ENCODE measurements around the gene ALK.
"Not testable (repeated sequence)": the region's sequence is repeated elsewhere in the genome, so short reads cannot be mapped to it uniquely, and the experiment has no call there.

The ALK gene

GRCh38 chr2:29761278-29761677 lies 160.1 kb downstream of the ALK start:
- H3K9ac ChIP-seq (ENCODE audit: insufficient read length, low read depth), result no peak overlapping the region
- no peaks in the 10 kb centered on the region for H3K4me1 ChIP-seq (ENCODE audit: insufficient read depth, insufficient read length)
- TF ChIP-seq SUZ12 (IDR thresholded peaks at IDR 0.05; ENCODE audit: extremely low read depth, insufficient read depth, insufficient read length) (no peak), ZNF274 (IDR thresholded peaks at IDR 0.05; ENCODE audit: low read depth, low read length) (no peak), YY1 (IDR thresholded peaks at IDR 0.05; ENCODE audit: insufficient read depth, insufficient read length) (no peak)
- H3K9me3 ChIP-seq (ENCODE audit: insufficient read depth, low read length), result no peaks in the 10 kb centered on the region
- DNase-seq (ENCODE audit: low read depth, low spot score), result no peak
- H3K36me3 ChIP-seq (ENCODE audit: insufficient read depth, insufficient read length, low read length), result no peaks in the 10 kb centered on the region
- H3K27me3 ChIP-seq (ENCODE audit: insufficient read depth, insufficient read length), result no peaks in the 10 kb centered on the region
- H3K4me3 ChIP-seq (ENCODE audit: insufficient read length, low read depth), result no peak overlapping the region

- no peak overlapping the region for H3K9ac ChIP-seq (ENCODE audit: insufficient read length, low read depth)
Measured at GRCh38 chr2:29760008-29760407, 161.4 kb downstream of the ALK start.

GRCh38 chr2:29759360-29759759 lies 162.0 kb downstream of the ALK start:
- Histone ChIP-seq H3K4me3 (ENCODE audit: insufficient read length, low read depth) (no peak overlapping the region), H3K9me3 (ENCODE audit: insufficient read depth, low read length) (no peaks in the 10 kb centered on the region), H3K9ac (ENCODE audit: insufficient read length, low read depth) (no peak overlapping the region), H3K4me1 (ENCODE audit: insufficient read depth, insufficient read length) (no peaks in the 10 kb centered on the region), H3K36me3 (ENCODE audit: insufficient read depth, insufficient read length, low read length) (no peaks in the 10 kb centered on the region), H3K27me3 (ENCODE audit: insufficient read depth, insufficient read length) (no peaks in the 10 kb centered on the region)
- TF ChIP-seq ZNF274 (IDR thresholded peaks at IDR 0.05; ENCODE audit: low read depth, low read length) (no peak), YY1 (IDR thresholded peaks at IDR 0.05; ENCODE audit: insufficient read depth, insufficient read length) (no peak), SUZ12 (IDR thresholded peaks at IDR 0.05; ENCODE audit: extremely low read depth, insufficient read depth, insufficient read length) (no peak)
- DNase-seq (ENCODE audit: low read depth, low spot score), result no peak

More at GRCh38 chr2:29760008-29760407, 161.4 kb downstream of the ALK start:
- Histone ChIP-seq H3K9me3 (ENCODE audit: insufficient read depth, low read length) (no peaks in the 10 kb centered on the region), H3K4me3 (ENCODE audit: insufficient read length, low read depth) (no peak overlapping the region), H3K36me3 (ENCODE audit: insufficient read depth, insufficient read length, low read length) (no peaks in the 10 kb centered on the region), H3K27me3 (ENCODE audit: insufficient read depth, insufficient read length) (no peaks in the 10 kb centered on the region), H3K4me1 (ENCODE audit: insufficient read depth, insufficient read length) (no peaks in the 10 kb centered on the region)
- TF ChIP-seq ZNF274 (IDR thresholded peaks at IDR 0.05; ENCODE audit: low read depth, low read length) (no peak), YY1 (IDR thresholded peaks at IDR 0.05; ENCODE audit: insufficient read depth, insufficient read length) (no peak), SUZ12 (IDR thresholded peaks at IDR 0.05; ENCODE audit: extremely low read depth, insufficient read depth, insufficient read length) (no peak)
- no peak for DNase-seq (ENCODE audit: low read depth, low spot score)

GRCh38 chr2:29755829-29756228 lies 165.6 kb downstream of the ALK start:
- Histone ChIP-seq H3K36me3 (ENCODE audit: insufficient read depth, insufficient read length, low read length) (no peaks in the 10 kb centered on the region), H3K27me3 (ENCODE audit: insufficient read depth, insufficient read length) (no peaks in the 10 kb centered on the region), H3K9ac (ENCODE audit: insufficient read length, low read depth) (no peak overlapping the region), H3K4me3 (ENCODE audit: insufficient read length, low read depth) (no peak overlapping the region), H3K9me3 (ENCODE audit: insufficient read depth, low read length) (no peaks in the 10 kb centered on the region), H3K4me1 (ENCODE audit: insufficient read depth, insufficient read length) (no peaks in the 10 kb centered on the region)
- TF ChIP-seq YY1 (IDR thresholded peaks at IDR 0.05; ENCODE audit: insufficient read depth, insufficient read length) (no peak), ZNF274 (IDR thresholded peaks at IDR 0.05; ENCODE audit: low read depth, low read length) (no peak), SUZ12 (IDR thresholded peaks at IDR 0.05; ENCODE audit: extremely low read depth, insufficient read depth, insufficient read length) (no peak)
- DNase-seq (ENCODE audit: low read depth, low spot score), result no peak

- no peak for DNase-seq (ENCODE audit: low read depth, low spot score)
- Histone ChIP-seq H3K36me3 (ENCODE audit: insufficient read depth, insufficient read length, low read length) (no peaks in the 10 kb centered on the region), H3K9ac (ENCODE audit: insufficient read length, low read depth) (no peak overlapping the region), H3K27me3 (ENCODE audit: insufficient read depth, insufficient read length) (no peaks in the 10 kb centered on the region), H3K4me1 (ENCODE audit: insufficient read depth, insufficient read length) (no peaks in the 10 kb centered on the region), H3K9me3 (ENCODE audit: insufficient read depth, low read length) (no peaks in the 10 kb centered on the region), H3K4me3 (ENCODE audit: insufficient read length, low read depth) (no peak overlapping the region)
- no peak for TF ChIP-seq ZNF274 (IDR thresholded peaks at IDR 0.05; ENCODE audit: low read depth, low read length)
- no peak for TF ChIP-seq SUZ12 (IDR thresholded peaks at IDR 0.05; ENCODE audit: extremely low read depth, insufficient read depth, insufficient read length)
- no peak for TF ChIP-seq YY1 (IDR thresholded peaks at IDR 0.05; ENCODE audit: insufficient read depth, insufficient read length)
Measured at GRCh38 chr2:29755233-29755632, 166.2 kb downstream of the ALK start.

GRCh38 chr2:29753671-29754444 lies 167.5 kb downstream of the ALK start:
- Histone ChIP-seq H3K9me3 (ENCODE audit: insufficient read depth, low read length) (no peaks in the 10 kb centered on the region), H3K4me3 (ENCODE audit: insufficient read length, low read depth) (no peak overlapping the region), H3K27me3 (ENCODE audit: insufficient read depth, insufficient read length) (no peaks in the 10 kb centered on the region), H3K9ac (ENCODE audit: insufficient read length, low read depth) (no peak overlapping the region), H3K36me3 (ENCODE audit: insufficient read depth, insufficient read length, low read length) (no peaks in the 10 kb centered on the region), H3K4me1 (ENCODE audit: insufficient read depth, insufficient read length) (no peaks in the 10 kb centered on the region)
- DNase-seq (ENCODE audit: low read depth, low spot score), result no peak
- TF ChIP-seq SUZ12 (IDR thresholded peaks at IDR 0.05; ENCODE audit: extremely low read depth, insufficient read depth, insufficient read length) (no peak), YY1 (IDR thresholded peaks at IDR 0.05; ENCODE audit: insufficient read depth, insufficient read length) (no peak), ZNF274 (IDR thresholded peaks at IDR 0.05; ENCODE audit: low read depth, low read length) (no peak)

- TF ChIP-seq ZNF274 (IDR thresholded peaks at IDR 0.05; ENCODE audit: low read depth, low read length), result no peak
- TF ChIP-seq YY1 (IDR thresholded peaks at IDR 0.05; ENCODE audit: insufficient read depth, insufficient read length), result no peak
- no peak for TF ChIP-seq SUZ12 (IDR thresholded peaks at IDR 0.05; ENCODE audit: extremely low read depth, insufficient read depth, insufficient read length)
- H3K4me1 ChIP-seq (ENCODE audit: insufficient read depth, insufficient read length), result no peaks in the 10 kb centered on the region
- no peak for DNase-seq (ENCODE audit: low read depth, low spot score)
- H3K36me3 ChIP-seq (ENCODE audit: insufficient read depth, insufficient read length, low read length), result no peaks in the 10 kb centered on the region
- H3K27me3 ChIP-seq (ENCODE audit: insufficient read depth, insufficient read length), result no peaks in the 10 kb centered on the region
- H3K9me3 ChIP-seq (ENCODE audit: insufficient read depth, low read length), result no peaks in the 10 kb centered on the region
- no peak overlapping the region for H3K9ac ChIP-seq (ENCODE audit: insufficient read length, low read depth)
- no peak overlapping the region for H3K4me3 ChIP-seq (ENCODE audit: insufficient read length, low read depth)
Measured at GRCh38 chr2:29751390-29751789, 170.0 kb downstream of the ALK start.

- not testable (repeated sequence) for H3K27me3 ChIP-seq (ENCODE audit: insufficient read depth, insufficient read length); H3K36me3 ChIP-seq (ENCODE audit: insufficient read depth, insufficient read length, low read length); DNase-seq (ENCODE audit: low read depth, low spot score); H3K4me3 ChIP-seq (ENCODE audit: insufficient read length, low read depth); H3K4me1 ChIP-seq (ENCODE audit: insufficient read depth, insufficient read length); H3K9ac ChIP-seq (ENCODE audit: insufficient read length, low read depth); H3K9me3 ChIP-seq (ENCODE audit: insufficient read depth, low read length)
Measured at GRCh38 chr2:29750463-29750862, 170.9 kb downstream of the ALK start.

All from NT2/D1 (cell line).